GM18498 (cell line): Measurements from ENCODE around the gene ELF3.
A peak's percentile ranks its signal among the peaks of the same experiment; 100 is the strongest.
"Not testable (repeated sequence)": the region's sequence is repeated elsewhere in the genome, so short reads cannot be mapped to it uniquely, and the experiment has no call there.

Source experiments
- ATAC-seq: cut with Tn5 transposase; IDR thresholded peaks from one replicate; pipeline ENCODE4 v1.9.1; 2021; ENCODE audit warnings: mild to moderate bottlenecking, moderate library complexity; ENCODE audit not compliant: unreplicated experiment

The ELF3 gene

DNA sequence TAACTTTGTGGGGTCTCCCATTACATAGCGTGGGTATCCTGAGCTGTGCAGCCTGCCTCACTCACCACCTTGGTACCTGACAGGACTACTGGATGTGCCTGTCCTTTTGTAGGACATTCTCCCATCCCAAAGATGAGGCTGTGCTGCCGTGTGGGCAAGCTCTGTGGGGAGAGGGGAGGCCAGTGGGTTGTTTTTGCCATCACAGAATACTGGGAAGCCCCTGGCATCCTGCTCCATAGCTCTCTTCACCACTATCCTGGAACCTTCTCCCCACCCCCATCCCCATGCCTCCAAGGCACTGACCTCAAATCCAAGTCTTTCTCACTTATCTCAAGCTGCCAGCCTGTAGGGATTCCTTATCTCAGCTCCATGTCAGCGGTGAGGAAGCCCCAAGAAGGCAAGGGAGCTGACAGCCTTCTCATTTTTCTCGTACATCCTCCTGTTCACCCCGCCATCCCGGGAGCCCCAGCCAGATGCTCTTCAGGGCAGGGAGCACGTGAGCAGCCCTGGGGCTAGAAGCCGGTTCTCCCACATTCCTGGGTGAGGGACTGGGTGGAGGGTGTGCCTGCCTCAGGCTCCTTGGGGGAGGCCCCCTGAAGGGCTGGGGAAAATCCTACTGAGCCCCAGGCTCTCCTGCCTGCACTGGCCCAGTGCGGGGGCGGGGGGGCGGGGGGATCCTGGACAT, 2.4 kb upstream of the ELF3 start:
- no peak for ATAC-seq

- peak; percentile 52 for ATAC-seq
Measured at GRCh38 chr1:202009326-202010179, 834 bp upstream of the ELF3 start.

- ATAC-seq, result no peak
Measured at GRCh38 chr1:202011994-202012393, 1.6 kb downstream of the ELF3 start.

DNA sequence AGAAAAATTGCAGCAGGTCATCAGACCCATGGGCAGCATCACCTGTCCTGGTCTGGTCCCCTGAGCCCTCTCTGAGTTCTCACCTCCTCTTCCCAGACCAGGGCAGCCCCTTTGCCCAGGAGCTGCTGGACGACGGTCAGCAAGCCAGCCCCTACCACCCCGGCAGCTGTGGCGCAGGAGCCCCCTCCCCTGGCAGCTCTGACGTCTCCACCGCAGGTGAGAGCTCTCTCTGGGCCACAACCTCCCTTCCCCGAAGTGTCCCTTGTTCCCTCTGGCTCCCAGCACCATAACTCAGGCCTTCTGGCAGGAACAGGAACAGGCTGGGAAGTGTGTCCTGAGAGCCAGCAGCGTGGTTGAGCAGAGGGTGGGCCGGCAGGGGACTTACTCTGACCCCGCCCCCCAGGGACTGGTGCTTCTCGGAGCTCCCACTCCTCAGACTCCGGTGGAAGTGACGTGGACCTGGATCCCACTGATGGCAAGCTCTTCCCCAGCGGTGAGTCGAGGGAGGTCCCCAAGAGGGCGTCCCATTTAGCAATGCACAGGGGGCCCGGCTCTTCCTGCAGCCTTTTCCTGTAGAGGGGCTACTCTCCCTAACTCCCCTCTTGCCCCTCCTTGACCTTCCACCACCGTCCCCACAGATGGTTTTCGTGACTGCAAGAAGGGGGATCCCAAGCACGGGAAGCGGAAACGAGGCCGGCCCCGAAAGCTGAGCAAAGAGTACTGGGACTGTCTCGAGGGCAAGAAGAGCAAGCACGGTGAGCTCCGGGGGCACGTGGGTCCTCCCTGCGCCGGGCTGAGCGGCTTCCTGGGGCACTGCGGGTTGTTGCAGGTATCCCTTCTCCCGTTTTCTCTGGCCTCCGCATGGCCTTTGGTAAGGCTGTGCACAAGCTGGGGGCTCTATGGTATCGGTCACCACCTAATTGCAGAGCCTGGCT, 2.4 kb downstream of the ELF3 start:
- no peak for ATAC-seq

DNA sequence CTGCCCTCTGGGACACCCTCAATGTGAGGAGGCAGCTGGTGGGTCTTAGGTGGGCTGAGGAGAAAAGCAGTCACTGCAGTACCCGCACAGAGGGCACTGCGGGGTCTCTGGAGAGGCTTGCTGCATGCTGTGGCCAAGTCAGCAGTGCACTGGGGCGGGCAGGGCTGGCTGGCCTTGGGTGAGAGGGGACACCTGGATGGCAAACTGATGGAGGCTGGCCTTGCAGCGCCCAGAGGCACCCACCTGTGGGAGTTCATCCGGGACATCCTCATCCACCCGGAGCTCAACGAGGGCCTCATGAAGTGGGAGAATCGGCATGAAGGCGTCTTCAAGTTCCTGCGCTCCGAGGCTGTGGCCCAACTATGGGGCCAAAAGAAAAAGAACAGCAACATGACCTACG, 3.2 kb downstream of the ELF3 start:
- ATAC-seq, result no peak

DNA sequence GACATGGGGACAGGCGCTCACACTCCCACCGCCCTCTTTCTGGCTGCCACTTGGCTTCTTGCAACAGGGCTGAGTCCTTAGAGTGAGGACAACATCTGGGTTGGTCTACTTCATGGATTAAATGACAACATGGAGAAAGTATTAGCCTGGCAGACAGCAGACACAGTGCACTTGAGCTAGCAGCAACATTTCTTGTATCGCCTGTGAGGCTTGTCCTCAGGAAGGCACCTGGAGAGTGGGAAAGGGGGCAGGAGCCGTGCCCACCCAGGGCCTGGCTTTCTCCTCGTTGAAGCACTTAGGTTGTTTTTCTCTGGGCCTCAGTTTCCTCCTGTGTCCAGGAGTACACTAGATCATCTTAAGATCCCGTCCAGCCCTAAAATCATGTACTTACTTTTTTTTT, 3.7 kb downstream of the ELF3 start:
- ATAC-seq, result no peak

- ATAC-seq, result no peak
Measured at GRCh38 chr1:202014915-202015661, 4.7 kb downstream of the ELF3 start.

- no peak for ATAC-seq
Measured at GRCh38 chr1:202015662-202015937, 5.2 kb downstream of the ELF3 start.

- ATAC-seq, result no peak
Measured at GRCh38 chr1:202016022-202016810, 5.8 kb downstream of the ELF3 start.

- no peak for ATAC-seq
Measured at GRCh38 chr1:202016811-202017748, 6.7 kb downstream of the ELF3 start.

GRCh38 chr1:202017749-202018467, 7.5 kb downstream of the ELF3 start:
- ATAC-seq, result no peak

DNA sequence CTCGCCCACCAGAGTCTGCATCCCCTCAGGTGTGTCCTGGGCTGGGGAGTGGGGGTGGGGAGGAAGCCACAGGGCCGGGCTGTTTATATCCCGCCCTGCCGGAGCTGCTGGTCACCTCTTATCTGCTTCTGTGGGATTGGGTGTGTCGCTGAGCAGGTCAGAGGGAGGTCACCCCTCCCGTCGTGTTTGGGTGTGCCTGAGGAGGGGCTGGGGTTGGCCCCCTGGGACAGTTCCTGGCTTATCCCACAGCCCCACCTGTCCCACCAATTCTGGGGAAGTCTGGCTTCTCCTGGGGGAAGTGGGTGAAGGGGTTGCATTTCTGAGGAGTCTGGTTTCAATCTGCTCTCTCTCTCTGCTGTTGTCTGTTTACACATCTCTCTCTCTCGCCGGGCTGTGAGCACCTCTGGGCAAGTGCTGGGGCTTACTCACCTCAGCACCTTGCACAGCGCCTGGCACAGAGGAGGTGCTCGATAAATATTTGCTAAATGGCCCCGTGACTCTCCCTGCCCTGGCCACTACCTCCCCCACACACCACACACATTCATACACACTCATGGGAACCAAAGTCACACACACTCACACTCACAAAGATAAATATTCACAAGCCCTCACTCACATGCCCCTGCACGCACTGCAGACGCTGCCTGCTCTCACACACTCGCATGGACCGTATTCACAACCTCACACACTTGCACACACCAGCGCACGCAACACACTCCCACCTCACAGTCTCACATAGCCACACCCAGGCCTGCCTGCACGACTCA, 8.3 kb downstream of the ELF3 start:
- no peak for ATAC-seq

- not testable (repeated sequence) for ATAC-seq
Measured at GRCh38 chr1:202019235-202019558, 8.8 kb downstream of the ELF3 start.

GRCh38 chr1:202023001-202023433, 12.6 kb downstream of the ELF3 start:
- no peak for ATAC-seq

- ATAC-seq, result no peak
Measured at GRCh38 chr1:202029171-202029665, 18.8 kb downstream of the ELF3 start.

- ATAC-seq, result no peak
Measured at GRCh38 chr1:202029727-202030126, 19.3 kb downstream of the ELF3 start.

DNA sequence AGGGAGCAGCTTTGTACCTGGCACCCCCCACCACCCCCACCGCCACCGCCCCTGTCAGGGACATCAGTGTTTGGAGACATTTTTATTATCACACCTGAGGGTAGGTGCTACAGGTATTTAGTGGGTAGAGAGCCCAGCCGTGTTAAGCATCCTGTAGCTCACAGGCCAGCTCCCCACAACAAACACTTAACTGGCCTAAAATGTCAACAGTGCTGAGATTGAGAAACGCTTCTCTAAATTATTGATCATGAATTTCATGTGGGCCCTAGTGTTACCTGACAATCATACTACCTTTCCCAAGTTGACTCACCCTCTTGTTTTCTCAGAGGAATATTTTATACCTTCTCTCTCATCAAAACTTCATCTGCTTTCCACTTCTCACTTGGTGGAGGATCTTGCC, 21.4 kb downstream of the ELF3 start:
- no peak for ATAC-seq
